Muscle of leg (tissue), 11 donors: ENCODE data around the gene SORBS2. TPM values are rescaled to one million over a fixed set of nuclear protein-coding genes. Genes with fewer than 3 reads are reported as not detected.

Source experiments
- DNase-seq: peaks from one replicate; pipeline ENCODE4 v3.0.0; 2013
- H3K27ac ChIP-seq: one replicate; pipeline ENCODE4 v1.5.1; 2013; ENCODE audit warnings: mild to moderate bottlenecking, low read length, control low read depth
- H3K27me3 ChIP-seq: one replicate; pipeline ENCODE4 v1.6.1; 2013; ENCODE audit warnings: low read length; ENCODE audit not compliant: control insufficient read depth, insufficient read depth
- H3K36me3 ChIP-seq: one replicate; pipeline ENCODE4 v1.6.1; 2013; ENCODE audit warnings: low read length; ENCODE audit not compliant: control insufficient read depth, insufficient read depth
- H3K4me1 ChIP-seq: one replicate; pipeline ENCODE4 v1.6.1; 2013; ENCODE audit warnings: low read length; ENCODE audit not compliant: control insufficient read depth, insufficient read depth
- H3K4me3 ChIP-seq: one replicate; pipeline ENCODE4 v1.5.1; 2013; ENCODE audit warnings: low read length, control low read depth
- H3K9me3 ChIP-seq: replicated peaks from 2 replicates; pipeline ENCODE4 v1.6.1; 2013; ENCODE audit warnings: low read depth, low read length; ENCODE audit not compliant: control insufficient read depth
- WGBS: methylation state at CpG from one replicate; pipeline ENCODE4 v1.1.5; 2013; ENCODE audit warnings: missing lambda C conversion rate; ENCODE audit not compliant: insufficient coverage; 5-methylcytosine and 5-hydroxymethylcytosine counted together
- polyA plus RNA-seq, 8 donors: library from polyadenylated mRNA; unstranded; fragments of 120-200 nt; gene quantifications; one replicate each; pipeline versions ENCODE4 v1.2.1 to v1.2.3, GENCODE V29; 2013; ENCODE audit warnings: inconsistent platforms in 1 of 8, low replicate concordance in 1 of 8; ENCODE audit not compliant: insufficient read length in 8 of 8, insufficient read depth in 1 of 8
- total RNA-seq: library from RNA; stranded (reverse); fragments of 120-200 nt; gene quantifications from one replicate; pipeline ENCODE4 v1.2.4, GENCODE V29; 2013

Gene SORBS2
- total and polyA plus RNA-seq, 9 donors: 17.7 to 48.5 (median 36.3) TPM

GRCh38 chr4:185836241-185837084 lies 24.5 kb upstream of the SORBS2 start:
- peaks cover 3% of the 10 kb centered on the region for H3K9me3 ChIP-seq
- WGBS: 62% methylated on average over 2 of the region's 7 CpGs
- no peak overlapping the region for H3K27ac ChIP-seq
- H3K4me3 ChIP-seq: no peak overlapping the region
- no peaks in the 10 kb centered on the region for H3K36me3 ChIP-seq
- no peaks in the 10 kb centered on the region for H3K27me3 ChIP-seq
- peaks cover 20% of the 10 kb centered on the region for H3K4me1 ChIP-seq
- no peak for DNase-seq

GRCh38 chr4:185835814-185836213 lies 23.8 kb upstream of the SORBS2 start:
- Histone ChIP-seq H3K27ac (no peak overlapping the region), H3K4me3 (no peak overlapping the region), H3K27me3 (no peaks in the 10 kb centered on the region), H3K36me3 (no peaks in the 10 kb centered on the region), H3K9me3 (peaks cover 3% of the 10 kb centered on the region), H3K4me1 (peaks cover 20% of the 10 kb centered on the region)
- WGBS: 70% methylated on average over 2 of the region's 6 CpGs
- DNase-seq: no peak

GRCh38 chr4:185835336-185835735 lies 23.3 kb upstream of the SORBS2 start:
- peaks cover 20% of the 10 kb centered on the region for H3K4me1 ChIP-seq
- peaks cover 3% of the 10 kb centered on the region for H3K9me3 ChIP-seq
- 100% methylated on average over 2 of the region's 4 CpGs for WGBS
- no peak overlapping the region for H3K27ac ChIP-seq
- DNase-seq: no peak
- no peaks in the 10 kb centered on the region for H3K36me3 ChIP-seq
- H3K4me3 ChIP-seq: no peak overlapping the region
- H3K27me3 ChIP-seq: no peaks in the 10 kb centered on the region

GRCh38 chr4:185834778-185835177 lies 22.8 kb upstream of the SORBS2 start:
- H3K27ac ChIP-seq: no peak overlapping the region
- peaks cover 17% of the 10 kb centered on the region for H3K4me1 ChIP-seq
- 100% methylated on average over 2 of the region's 6 CpGs for WGBS
- H3K4me3 ChIP-seq: no peak overlapping the region
- no peak for DNase-seq
- H3K9me3 ChIP-seq: peaks cover 3% of the 10 kb centered on the region
- H3K36me3 ChIP-seq: no peaks in the 10 kb centered on the region
- no peaks in the 10 kb centered on the region for H3K27me3 ChIP-seq

GRCh38 chr4:185834088-185834487 lies 22.1 kb upstream of the SORBS2 start:
- no peaks in the 10 kb centered on the region for H3K27me3 ChIP-seq
- H3K4me3 ChIP-seq: no peak overlapping the region
- no peaks in the 10 kb centered on the region for H3K36me3 ChIP-seq
- H3K27ac ChIP-seq: no peak overlapping the region
- WGBS: no CpG with 5 or more reads among the region's 4 CpGs
- peaks cover 12% of the 10 kb centered on the region for H3K4me1 ChIP-seq
- no peak for DNase-seq
- peaks cover 3% of the 10 kb centered on the region for H3K9me3 ChIP-seq

- no peak for DNase-seq
- Histone ChIP-seq H3K4me1 (peaks cover 2% of the 10 kb centered on the region), H3K36me3 (no peaks in the 10 kb centered on the region), H3K27me3 (no peaks in the 10 kb centered on the region), H3K27ac (no peak overlapping the region), H3K4me3 (no peak overlapping the region), H3K9me3 (peaks cover 3% of the 10 kb centered on the region)
These were observed 21.1 kb upstream of the SORBS2 start for GRCh38 chr4:185833055-185833598.

GRCh38 chr4:185831125-185831815 lies 19.3 kb upstream of the SORBS2 start:
- no peak for DNase-seq
- H3K4me1 ChIP-seq: no peaks in the 10 kb centered on the region
- H3K36me3 ChIP-seq: no peaks in the 10 kb centered on the region
- H3K27me3 ChIP-seq: no peaks in the 10 kb centered on the region
- H3K27ac ChIP-seq: no peak overlapping the region
- peaks cover 3% of the 10 kb centered on the region for H3K9me3 ChIP-seq
- no peak overlapping the region for H3K4me3 ChIP-seq
- no CpG with 5 or more reads among the region's 5 CpGs for WGBS

GRCh38 chr4:185830263-185830994 lies 18.4 kb upstream of the SORBS2 start:
- no peak for DNase-seq
- Histone ChIP-seq H3K27me3 (no peaks in the 10 kb centered on the region), H3K9me3 (peaks cover 3% of the 10 kb centered on the region), H3K4me1 (no peaks in the 10 kb centered on the region), H3K27ac (no peak overlapping the region), H3K36me3 (no peaks in the 10 kb centered on the region), H3K4me3 (no peak overlapping the region)
- 83% methylated on average over 1 of the region's 4 CpGs for WGBS

GRCh38 chr4:185826381-185826780 lies 14.4 kb upstream of the SORBS2 start:
- Histone ChIP-seq H3K4me1 (no peaks in the 10 kb centered on the region), H3K36me3 (no peaks in the 10 kb centered on the region), H3K27ac (no peak overlapping the region), H3K27me3 (no peaks in the 10 kb centered on the region), H3K9me3 (no peaks in the 10 kb centered on the region), H3K4me3 (no peak overlapping the region)
- WGBS: no CpG with 5 or more reads among the region's 1 CpG
- DNase-seq: no peak

- H3K27me3 ChIP-seq: no peaks in the 10 kb centered on the region
- 73% methylated on average over 3 of the region's 6 CpGs for WGBS
- H3K27ac ChIP-seq: no peak overlapping the region
- no peaks in the 10 kb centered on the region for H3K36me3 ChIP-seq
- no peaks in the 10 kb centered on the region for H3K4me1 ChIP-seq
- no peak overlapping the region for H3K4me3 ChIP-seq
- no peaks in the 10 kb centered on the region for H3K9me3 ChIP-seq
- DNase-seq: no peak
These were observed 13.7 kb upstream of the SORBS2 start for GRCh38 chr4:185825737-185826136.
